Cardiac muscle cell (in vitro differentiated cells and primary cell): ENCODE results near the gene STPG1. TPM values are rescaled to one million over a fixed set of nuclear protein-coding genes. Genes with fewer than 3 reads are reported as not detected.
A peak's percentile ranks its signal among the peaks of the same experiment; 100 is the strongest.

Experiments
- DNase-seq, 2 donors: peaks; one replicate each; pipeline versions ENCODE4 v3.0.0 to v3.0.0-alpha.2; 2010 to 2017; ENCODE audit warnings: low read depth in 1 of 2, low spot score in 1 of 2
- H3K27ac ChIP-seq: fragments of 200-600 bp; sonication (generic); 2 replicates; pipeline ENCODE4 v1.5.1; 2016
- H3K27me3 ChIP-seq: fragments of 200-600 bp; sonication (generic); 2 replicates; pipeline ENCODE4 v1.6.0; 2016; ENCODE audit warnings: control low read depth
- H3K36me3 ChIP-seq: fragments of 200-600 bp; sonication (generic); 2 replicates; pipeline ENCODE4 v1.5.1; 2016; ENCODE audit warnings: control low read depth
- H3K4me1 ChIP-seq: fragments of 200-600 bp; sonication (generic); 2 replicates; pipeline ENCODE4 v1.8.1; 2017; ENCODE audit warnings: low read depth, mild to moderate bottlenecking, mixed run types
- H3K4me3 ChIP-seq: fragments of 200-600 bp; sonication (generic); 2 replicates; pipeline ENCODE4 v1.5.1; 2016; ENCODE audit warnings: mild to moderate bottlenecking
- H3K9me3 ChIP-seq: fragments of 200-600 bp; sonication (generic); 2 replicates; pipeline ENCODE4 v1.5.1; 2017; ENCODE audit warnings: low read depth, mild to moderate bottlenecking, control low read depth
- polyA plus RNA-seq: library from polyadenylated mRNA; unstranded; fragments of >200 nt; fragmentation: Nextera tagmentation; extraction: Ambion mirVana; gene quantifications from 2 replicates; pipeline ENCODE4 v1.2.1, GENCODE V29; 2016
- total RNA-seq: library from RNA; depleted of rRNA; stranded (reverse); fragments of >200 nt; gene quantifications from 2 replicates; pipeline ENCODE4 v1.2.3, GENCODE V29; 2016
- TF ChIP-seq, protein P1 (sequence below): IDR thresholded peaks from 2 replicates; pipeline ENCODE4 v1.5.1; 2012; ENCODE audit warnings: low read depth, mild to moderate bottlenecking, low read length

The STPG1 gene
- total and polyA plus RNA-seq, 2 experiments from 2014 or later = 9.9 to 10.7 TPM

GRCh38 chr1:24425441-24425840 is 11.9 kb upstream of the STPG1 start:
- no peak overlapping the region for H3K4me3 ChIP-seq
- H3K27me3 ChIP-seq = no peaks in the 10 kb centered on the region
- H3K9me3 ChIP-seq = no peaks in the 10 kb centered on the region
- DNase-seq = no peak
- H3K4me1 ChIP-seq = peaks cover 31% of the 10 kb centered on the region
- no peaks in the 10 kb centered on the region for H3K36me3 ChIP-seq
- H3K27ac ChIP-seq = peak overlapping the region; percentile 55
- TF ChIP-seq, protein P1, sequence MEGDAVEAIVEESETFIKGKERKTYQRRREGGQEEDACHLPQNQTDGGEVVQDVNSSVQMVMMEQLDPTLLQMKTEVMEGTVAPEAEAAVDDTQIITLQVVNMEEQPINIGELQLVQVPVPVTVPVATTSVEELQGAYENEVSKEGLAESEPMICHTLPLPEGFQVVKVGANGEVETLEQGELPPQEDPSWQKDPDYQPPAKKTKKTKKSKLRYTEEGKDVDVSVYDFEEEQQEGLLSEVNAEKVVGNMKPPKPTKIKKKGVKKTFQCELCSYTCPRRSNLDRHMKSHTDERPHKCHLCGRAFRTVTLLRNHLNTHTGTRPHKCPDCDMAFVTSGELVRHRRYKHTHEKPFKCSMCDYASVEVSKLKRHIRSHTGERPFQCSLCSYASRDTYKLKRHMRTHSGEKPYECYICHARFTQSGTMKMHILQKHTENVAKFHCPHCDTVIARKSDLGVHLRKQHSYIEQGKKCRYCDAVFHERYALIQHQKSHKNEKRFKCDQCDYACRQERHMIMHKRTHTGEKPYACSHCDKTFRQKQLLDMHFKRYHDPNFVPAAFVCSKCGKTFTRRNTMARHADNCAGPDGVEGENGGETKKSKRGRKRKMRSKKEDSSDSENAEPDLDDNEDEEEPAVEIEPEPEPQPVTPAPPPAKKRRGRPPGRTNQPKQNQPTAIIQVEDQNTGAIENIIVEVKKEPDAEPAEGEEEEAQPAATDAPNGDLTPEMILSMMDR = no peak

GRCh38 chr1:24424990-24425389 is 11.4 kb upstream of the STPG1 start:
- no peaks in the 10 kb centered on the region for H3K9me3 ChIP-seq
- H3K27me3 ChIP-seq = no peaks in the 10 kb centered on the region
- H3K36me3 ChIP-seq = no peaks in the 10 kb centered on the region
- DNase-seq = no peak
- H3K27ac ChIP-seq = peak overlapping the region; percentile 55
- no peak overlapping the region for H3K4me3 ChIP-seq
- H3K4me1 ChIP-seq = peaks cover 31% of the 10 kb centered on the region
- TF ChIP-seq, protein P1 = no peak

- Histone ChIP-seq H3K27me3 (no peaks in the 10 kb centered on the region), H3K9me3 (no peaks in the 10 kb centered on the region), H3K36me3 (peaks cover 3% of the 10 kb centered on the region), H3K27ac (no peak overlapping the region), H3K4me3 (no peak overlapping the region), H3K4me1 (peaks cover 31% of the 10 kb centered on the region)
- DNase-seq = no peak
- TF ChIP-seq, protein P1 = no peak
Observed at GRCh38 chr1:24424207-24424606, 10.6 kb upstream of the STPG1 start.

DNA sequence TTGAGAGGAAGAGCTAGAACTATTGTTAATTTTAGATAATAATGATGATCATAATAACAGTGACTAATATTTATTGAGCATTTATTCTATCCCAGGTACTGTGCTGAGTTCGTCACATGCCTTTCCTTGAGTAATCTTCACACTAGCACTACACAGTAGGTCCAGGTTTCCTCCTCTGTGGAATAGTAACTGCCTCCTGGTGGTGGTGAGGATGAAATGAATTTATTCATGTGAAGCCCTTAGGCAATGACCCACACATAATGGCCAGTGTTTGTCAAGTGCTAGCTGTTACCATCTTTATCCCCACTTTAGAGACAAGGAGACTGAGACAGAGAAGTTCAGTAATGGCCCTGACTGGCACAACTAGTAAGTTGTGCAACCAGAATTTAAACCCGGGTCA is 7.9 kb upstream of the STPG1 start:
- TF ChIP-seq, protein P1 = no peak
- Histone ChIP-seq H3K36me3 (peaks cover 3% of the 10 kb centered on the region), H3K4me1 (peaks cover 13% of the 10 kb centered on the region), H3K27me3 (no peaks in the 10 kb centered on the region), H3K27ac (no peak overlapping the region), H3K9me3 (no peaks in the 10 kb centered on the region), H3K4me3 (no peak overlapping the region)
- DNase-seq = no peak

- DNase-seq = peak in 1 of 2 donors; percentile 39
- peaks cover 3% of the 10 kb centered on the region for H3K36me3 ChIP-seq
- H3K9me3 ChIP-seq = no peaks in the 10 kb centered on the region
- peaks cover 8% of the 10 kb centered on the region for H3K4me1 ChIP-seq
- no peak overlapping the region for H3K4me3 ChIP-seq
- H3K27me3 ChIP-seq = no peaks in the 10 kb centered on the region
- TF ChIP-seq, protein P1 = no peak
- H3K27ac ChIP-seq = no peak overlapping the region
Observed at GRCh38 chr1:24420547-24420946, 7.0 kb upstream of the STPG1 start.
